HTR-8/SVneo (cell line): Measurements from ENCODE around the gene CEP85L.
A peak's percentile ranks its signal among the peaks of the same experiment; 100 is the strongest.

Source experiments
- DNase-seq: peaks from one replicate; pipeline ENCODE4 v3.0.0; 2011; ENCODE audit warnings: low spot score, mixed read lengths; ENCODE audit not compliant: insufficient read length
- FAIRE-seq: peaks from 2 replicates; lab custom pipeline; 2011; peaks lifted over from hg19 to GRCh38; lab: Jason Lieb, UNC

Gene CEP85L

GRCh38 chr6:118511930-118512715, 139.3 kb downstream of the CEP85L start:
- DNase-seq, result no peak
- FAIRE-seq, result no peak

GRCh38 chr6:118509009-118509617, 142.3 kb downstream of the CEP85L start:
- peak; percentile 9 for DNase-seq
- no peak for FAIRE-seq

- no peak for DNase-seq
- no peak for FAIRE-seq
These were observed 143.8 kb downstream of the CEP85L start for GRCh38 chr6:118507636-118508035.

- DNase-seq (no peak), FAIRE-seq (no peak)
These were observed 145.2 kb downstream of the CEP85L start for GRCh38 chr6:118506071-118506638.

GRCh38 chr6:118505656-118506055, 145.7 kb downstream of the CEP85L start:
- DNase-seq, result no peak

GRCh38 chr6:118504611-118505010, 146.8 kb downstream of the CEP85L start:
- FAIRE-seq, result no peak
- DNase-seq, result no peak

More at GRCh38 chr6:118505656-118506055, 145.7 kb downstream of the CEP85L start:
- FAIRE-seq, result no peak

- FAIRE-seq (no peak), DNase-seq (no peak)
These were observed 149.2 kb downstream of the CEP85L start for GRCh38 chr6:118502169-118502568.

- DNase-seq, result no peak
These were observed 149.6 kb downstream of the CEP85L start for GRCh38 chr6:118501765-118502164.

GRCh38 chr6:118501099-118501498, 150.3 kb downstream of the CEP85L start:
- FAIRE-seq (no peak), DNase-seq (no peak)

More at GRCh38 chr6:118501765-118502164, 149.6 kb downstream of the CEP85L start:
- FAIRE-seq, result no peak

- FAIRE-seq (no peak), DNase-seq (no peak)
These were observed 151.0 kb downstream of the CEP85L start for GRCh38 chr6:118500130-118501015.

GRCh38 chr6:118495485-118496280, 155.7 kb downstream of the CEP85L start:
- no peak for DNase-seq
- FAIRE-seq, result peak; percentile 33

- no peak for DNase-seq
- no peak for FAIRE-seq
These were observed 157.3 kb downstream of the CEP85L start for GRCh38 chr6:118494091-118494490.

- DNase-seq (no peak), FAIRE-seq (no peak)
These were observed 161.4 kb downstream of the CEP85L start for GRCh38 chr6:118489990-118490389.

GRCh38 chr6:118488631-118489030, 162.8 kb downstream of the CEP85L start:
- no peak for FAIRE-seq

GRCh38 chr6:118485601-118486550, 165.5 kb downstream of the CEP85L start:
- no peak for DNase-seq

More at GRCh38 chr6:118488631-118489030, 162.8 kb downstream of the CEP85L start:
- no peak for DNase-seq

GRCh38 chr6:118476551-118476950, 174.8 kb downstream of the CEP85L start:
- no peak for FAIRE-seq
- DNase-seq, result no peak

More at GRCh38 chr6:118485601-118486550, 165.5 kb downstream of the CEP85L start:
- no peak for FAIRE-seq

GRCh38 chr6:118473266-118473665, 178.1 kb downstream of the CEP85L start:
- no peak for DNase-seq
- no peak for FAIRE-seq

- DNase-seq (no peak), FAIRE-seq (no peak)
These were observed 181.9 kb downstream of the CEP85L start for GRCh38 chr6:118469468-118469867.
